Prostate gland (tissue), 2 donors: ENCODE measurements around the gene KCNG2.

ENCODE experiments used
- CTCF ChIP-seq, 4 experiments: fragments of 200-600 bp in 2 of 4; fragments of 450-650 bp in 2 of 4; sonication (generic) in 2 of 4; IDR thresholded peaks; 1 replicate in 3 of 4; 2 replicates in 1 of 4; pipeline ENCODE4 v1.5.1; 2016 to 2019; ENCODE audit warnings: antibody characterized with exemption in 4 of 4, mild to moderate bottlenecking in 2 of 4, moderate library complexity in 2 of 4
- POLR2A ChIP-seq: fragments of 450-650 bp; IDR thresholded peaks from one replicate; pipeline ENCODE4 v1.6.1; 2016; ENCODE audit warnings: antibody characterized with exemption, mild to moderate bottlenecking

GRCh38 chr18:79756826-79757225 is 40.9 kb upstream of the KCNG2 start:
- TF ChIP-seq CTCF (IDR thresholded peaks at IDR 0.05) (no peak), POLR2A (no peak)
